WTC11 (cell line): ENCODE results near the gene DUT. TPM values are rescaled to one million over a fixed set of nuclear protein-coding genes. Genes with fewer than 3 reads are reported as not detected.
A peak's percentile ranks its signal among the peaks of the same experiment; 100 is the strongest.
"Not testable (repeated sequence)": the region's sequence is repeated elsewhere in the genome, so short reads cannot be mapped to it uniquely, and the experiment has no call there.

Experiments
- ATAC-seq: fragments of 200-7000 bp; cut with Tn5 transposase; 2 replicates; pipeline ENCODE4 v1.10.0; 2021; ENCODE audit warnings: mild to moderate bottlenecking, moderate library complexity
- CTCF ChIA-PET: fragments of 300-600 bp; sonication (Branson Sonifier 250); formaldehyde crosslinking; loops from one replicate; lab custom pipeline; 2021; ENCODE audit warnings: antibody characterized with exemption; lab: Charles Lee
- POLR2A ChIA-PET: fragments of 350-600 bp; sonication (Branson Sonifier 250); formaldehyde crosslinking; loops from one replicate; lab custom pipeline; 2021; ENCODE audit warnings: antibody characterized with exemption; lab: Charles Lee
- DNase-seq: peaks from one replicate; pipeline ENCODE4 v3.0.0; 2021; ENCODE audit warnings: low spot score
- H3K27ac Mint-ChIP-seq: 2 replicates; pipeline ENCODE4 v1.8.0; 2021; ENCODE audit warnings: mixed read lengths
- H3K27me3 Mint-ChIP-seq: 2 replicates; pipeline ENCODE4 v1.8.0; 2021; ENCODE audit warnings: low read depth, mild to moderate bottlenecking, moderate library complexity, mixed read lengths
- H3K36me3 Mint-ChIP-seq: 2 replicates; pipeline ENCODE4 v1.8.0; 2021; ENCODE audit warnings: mixed read lengths
- H3K4me1 Mint-ChIP-seq: 2 replicates; pipeline ENCODE4 v1.8.0; 2022; ENCODE audit warnings: mixed read lengths
- H3K4me3 Mint-ChIP-seq: 2 replicates; pipeline ENCODE4 v1.8.0; 2021; ENCODE audit warnings: mild to moderate bottlenecking, moderate library complexity, mixed read lengths
- H3K9me3 Mint-ChIP-seq: 2 replicates; pipeline ENCODE4 v1.8.0; 2021; ENCODE audit warnings: mixed read lengths
- ATF3 ChIP-seq: sonication (generic); formaldehyde crosslinking; conservative IDR thresholded peaks from 2 replicates; pipeline ENCODE4 v1.8.1; 2022; ENCODE audit warnings: mild to moderate bottlenecking, missing genetic modification reagents
- CREB1 ChIP-seq: sonication (generic); formaldehyde crosslinking; IDR thresholded peaks from 2 replicates; pipeline ENCODE4 v1.8.0; 2023; ENCODE audit warnings: mild to moderate bottlenecking, missing genetic modification reagents
- E2F1 ChIP-seq: sonication (generic); formaldehyde crosslinking; IDR thresholded peaks from 2 replicates; pipeline ENCODE4 v1.8.0; 2022; ENCODE audit warnings: mild to moderate bottlenecking, missing genetic modification reagents
- EMX1 ChIP-seq: fragments of 250-450 bp; sonication (Bioruptor Pico); IDR thresholded peaks from 2 replicates; pipeline ENCODE4 v1.8.0; 2021; ENCODE audit warnings: mild to moderate bottlenecking
- FOXK1 ChIP-seq: sonication (generic); formaldehyde crosslinking; IDR thresholded peaks from 2 replicates; pipeline ENCODE4 v1.8.0; 2022; ENCODE audit warnings: mild to moderate bottlenecking, moderate library complexity, missing genetic modification reagents
- FOXP1 ChIP-seq: sonication (generic); formaldehyde crosslinking; IDR thresholded peaks from 2 replicates; pipeline ENCODE4 v1.8.0; 2022; ENCODE audit warnings: missing genetic modification reagents, mild to moderate bottlenecking, moderate library complexity, borderline replicate concordance
- HMGA2 ChIP-seq: fragments of 250-450 bp; sonication (Bioruptor Pico); IDR thresholded peaks from 2 replicates; pipeline ENCODE4 v1.4.0; 2021; ENCODE audit warnings: mild to moderate bottlenecking, moderate library complexity
- IRF2 ChIP-seq: sonication (generic); formaldehyde crosslinking; IDR thresholded peaks from 2 replicates; pipeline ENCODE4 v1.8.0; 2022; ENCODE audit warnings: low read depth, missing genetic modification reagents, borderline replicate concordance
- MXD4 ChIP-seq: fragments of 250-450 bp; sonication (Bioruptor Pico); IDR thresholded peaks from 2 replicates; pipeline ENCODE4 v1.8.0; 2021; ENCODE audit warnings: mild to moderate bottlenecking, moderate library complexity, borderline replicate concordance
- NR1H2 ChIP-seq: sonication (generic); formaldehyde crosslinking; IDR thresholded peaks from 2 replicates; pipeline ENCODE4 v1.9.0; 2021; ENCODE audit warnings: mild to moderate bottlenecking, moderate library complexity, missing genetic modification reagents
- OVOL2 ChIP-seq: fragments of 250-450 bp; sonication (Bioruptor Pico); IDR thresholded peaks from 2 replicates; pipeline ENCODE4 v1.9.0; 2021; ENCODE audit warnings: mild to moderate bottlenecking, borderline replicate concordance
- PREB ChIP-seq: sonication (generic); formaldehyde crosslinking; IDR thresholded peaks from 2 replicates; pipeline ENCODE4 v1.8.1; 2022; ENCODE audit warnings: mild to moderate bottlenecking, missing genetic modification reagents, moderate library complexity, borderline replicate concordance
- PRRX2 ChIP-seq: fragments of 250-450 bp; sonication (Bioruptor Pico); IDR thresholded peaks from 2 replicates; pipeline ENCODE4 v1.8.0; 2021; ENCODE audit warnings: mild to moderate bottlenecking
- TEAD4 ChIP-seq: sonication (generic); formaldehyde crosslinking; IDR thresholded peaks from 2 replicates; pipeline ENCODE4 v1.8.0; 2022; ENCODE audit warnings: mild to moderate bottlenecking, missing genetic modification reagents
- TP53 ChIP-seq: sonication (generic); formaldehyde crosslinking; IDR thresholded peaks from 2 replicates; pipeline ENCODE4 v1.8.1; 2023; ENCODE audit warnings: mild to moderate bottlenecking, missing genetic modification reagents
- ZBTB43 ChIP-seq: sonication (generic); formaldehyde crosslinking; IDR thresholded peaks from 2 replicates; pipeline ENCODE4 v1.8.1; 2023; ENCODE audit warnings: mild to moderate bottlenecking, missing genetic modification reagents
- ZNF138 ChIP-seq: sonication (generic); formaldehyde crosslinking; conservative IDR thresholded peaks from 2 replicates; pipeline ENCODE4 v1.8.1; 2022; ENCODE audit warnings: mild to moderate bottlenecking, moderate library complexity, missing genetic modification reagents
- total RNA-seq: library from RNA; stranded (reverse); gene quantifications from 3 replicates; pipeline ENCODE4 v1.2.3, GENCODE V29; 2021
- TF ChIP-seq, protein P1 (sequence below): sonication (generic); formaldehyde crosslinking; IDR thresholded peaks from 2 replicates; pipeline ENCODE4 v1.8.1; 2023; ENCODE audit warnings: mild to moderate bottlenecking, missing genetic modification reagents
- TF ChIP-seq, protein P2 (sequence below): sonication (generic); formaldehyde crosslinking; IDR thresholded peaks from 2 replicates; pipeline ENCODE4 v1.8.1; 2023; ENCODE audit warnings: mild to moderate bottlenecking, missing genetic modification reagents, borderline replicate concordance
- TF ChIP-seq, protein P3 (sequence below): sonication (generic); formaldehyde crosslinking; IDR thresholded peaks from 2 replicates; pipeline ENCODE4 v1.8.1; 2023; ENCODE audit warnings: mild to moderate bottlenecking, missing genetic modification reagents, moderate library complexity

Gene DUT
- total RNA-seq, 1 experiment from 2014 or later, result 204 TPM

DNA sequence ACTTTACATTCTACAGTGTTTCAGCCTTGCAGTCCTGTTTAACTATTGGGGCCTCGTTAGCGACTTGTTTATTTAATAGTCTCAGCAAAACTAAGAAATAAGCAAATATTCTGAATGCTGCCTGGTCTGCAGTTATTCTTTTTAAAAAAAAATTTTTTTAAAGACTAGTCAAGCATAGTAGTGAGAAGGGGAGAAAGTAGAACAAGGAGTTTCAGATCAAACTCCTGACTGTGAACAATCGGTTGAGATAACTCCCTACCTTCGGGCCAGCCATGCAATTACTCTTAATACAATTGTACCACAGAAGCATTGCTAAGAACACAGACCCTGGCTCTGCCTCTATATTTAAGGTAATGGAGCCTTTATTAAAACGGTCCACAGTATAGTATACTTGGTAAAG is 5.8 kb upstream of the DUT start:
- ChIA-PET POLR2A (no interaction called here), CTCF (interaction anchor here (0.7 kb wide), 1 partner anchor 175 kb away, joined by 3 read pairs; no protein-coding TSS in a partner anchor)
- Mint-ChIP-seq H3K27me3 (no peaks in the 10 kb centered on the region), H3K4me1 (peaks cover 14% of the 10 kb centered on the region), H3K27ac (no peak overlapping the region), H3K9me3 (no peaks in the 10 kb centered on the region), H3K36me3 (no peaks in the 10 kb centered on the region), H3K4me3 (no peak overlapping the region)
- DNase-seq (no peak), ATAC-seq (no peak)
- TF ChIP-seq TEAD4 (CRISPR knock-in tag) (no peak), E2F1 (CRISPR knock-in tag) (no peak), ZNF138 (CRISPR knock-in tag) (no peak), ATF3 (CRISPR knock-in tag) (no peak), FOXP1 (CRISPR knock-in tag) (no peak), CREB1 (CRISPR knock-in tag) (no peak)
- TF ChIP-seq, protein P1, sequence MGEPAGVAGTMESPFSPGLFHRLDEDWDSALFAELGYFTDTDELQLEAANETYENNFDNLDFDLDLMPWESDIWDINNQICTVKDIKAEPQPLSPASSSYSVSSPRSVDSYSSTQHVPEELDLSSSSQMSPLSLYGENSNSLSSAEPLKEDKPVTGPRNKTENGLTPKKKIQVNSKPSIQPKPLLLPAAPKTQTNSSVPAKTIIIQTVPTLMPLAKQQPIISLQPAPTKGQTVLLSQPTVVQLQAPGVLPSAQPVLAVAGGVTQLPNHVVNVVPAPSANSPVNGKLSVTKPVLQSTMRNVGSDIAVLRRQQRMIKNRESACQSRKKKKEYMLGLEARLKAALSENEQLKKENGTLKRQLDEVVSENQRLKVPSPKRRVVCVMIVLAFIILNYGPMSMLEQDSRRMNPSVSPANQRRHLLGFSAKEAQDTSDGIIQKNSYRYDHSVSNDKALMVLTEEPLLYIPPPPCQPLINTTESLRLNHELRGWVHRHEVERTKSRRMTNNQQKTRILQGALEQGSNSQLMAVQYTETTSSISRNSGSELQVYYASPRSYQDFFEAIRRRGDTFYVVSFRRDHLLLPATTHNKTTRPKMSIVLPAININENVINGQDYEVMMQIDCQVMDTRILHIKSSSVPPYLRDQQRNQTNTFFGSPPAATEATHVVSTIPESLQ, result no peak
- TF ChIP-seq, protein P2, sequence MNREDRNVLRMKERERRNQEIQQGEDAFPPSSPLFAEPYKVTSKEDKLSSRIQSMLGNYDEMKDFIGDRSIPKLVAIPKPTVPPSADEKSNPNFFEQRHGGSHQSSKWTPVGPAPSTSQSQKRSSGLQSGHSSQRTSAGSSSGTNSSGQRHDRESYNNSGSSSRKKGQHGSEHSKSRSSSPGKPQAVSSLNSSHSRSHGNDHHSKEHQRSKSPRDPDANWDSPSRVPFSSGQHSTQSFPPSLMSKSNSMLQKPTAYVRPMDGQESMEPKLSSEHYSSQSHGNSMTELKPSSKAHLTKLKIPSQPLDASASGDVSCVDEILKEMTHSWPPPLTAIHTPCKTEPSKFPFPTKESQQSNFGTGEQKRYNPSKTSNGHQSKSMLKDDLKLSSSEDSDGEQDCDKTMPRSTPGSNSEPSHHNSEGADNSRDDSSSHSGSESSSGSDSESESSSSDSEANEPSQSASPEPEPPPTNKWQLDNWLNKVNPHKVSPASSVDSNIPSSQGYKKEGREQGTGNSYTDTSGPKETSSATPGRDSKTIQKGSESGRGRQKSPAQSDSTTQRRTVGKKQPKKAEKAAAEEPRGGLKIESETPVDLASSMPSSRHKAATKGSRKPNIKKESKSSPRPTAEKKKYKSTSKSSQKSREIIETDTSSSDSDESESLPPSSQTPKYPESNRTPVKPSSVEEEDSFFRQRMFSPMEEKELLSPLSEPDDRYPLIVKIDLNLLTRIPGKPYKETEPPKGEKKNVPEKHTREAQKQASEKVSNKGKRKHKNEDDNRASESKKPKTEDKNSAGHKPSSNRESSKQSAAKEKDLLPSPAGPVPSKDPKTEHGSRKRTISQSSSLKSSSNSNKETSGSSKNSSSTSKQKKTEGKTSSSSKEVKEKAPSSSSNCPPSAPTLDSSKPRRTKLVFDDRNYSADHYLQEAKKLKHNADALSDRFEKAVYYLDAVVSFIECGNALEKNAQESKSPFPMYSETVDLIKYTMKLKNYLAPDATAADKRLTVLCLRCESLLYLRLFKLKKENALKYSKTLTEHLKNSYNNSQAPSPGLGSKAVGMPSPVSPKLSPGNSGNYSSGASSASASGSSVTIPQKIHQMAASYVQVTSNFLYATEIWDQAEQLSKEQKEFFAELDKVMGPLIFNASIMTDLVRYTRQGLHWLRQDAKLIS (CRISPR knock-in tag), result no peak

GRCh38 chr15:48326180-48326579 is 5.0 kb upstream of the DUT start:
- H3K27ac Mint-ChIP-seq, H3K4me3 Mint-ChIP-seq, H3K9me3 Mint-ChIP-seq, ATAC-seq, DNase-seq, POLR2A ChIA-PET, H3K27me3 Mint-ChIP-seq, H3K36me3 Mint-ChIP-seq: not testable (repeated sequence)
- CTCF ChIA-PET, result interaction anchor here (0.7 kb wide), 1 partner anchor 11 kb away, joined by 4 read pairs; no protein-coding TSS in a partner anchor
- peaks cover 14% of the 10 kb centered on the region for H3K4me1 Mint-ChIP-seq

DNA sequence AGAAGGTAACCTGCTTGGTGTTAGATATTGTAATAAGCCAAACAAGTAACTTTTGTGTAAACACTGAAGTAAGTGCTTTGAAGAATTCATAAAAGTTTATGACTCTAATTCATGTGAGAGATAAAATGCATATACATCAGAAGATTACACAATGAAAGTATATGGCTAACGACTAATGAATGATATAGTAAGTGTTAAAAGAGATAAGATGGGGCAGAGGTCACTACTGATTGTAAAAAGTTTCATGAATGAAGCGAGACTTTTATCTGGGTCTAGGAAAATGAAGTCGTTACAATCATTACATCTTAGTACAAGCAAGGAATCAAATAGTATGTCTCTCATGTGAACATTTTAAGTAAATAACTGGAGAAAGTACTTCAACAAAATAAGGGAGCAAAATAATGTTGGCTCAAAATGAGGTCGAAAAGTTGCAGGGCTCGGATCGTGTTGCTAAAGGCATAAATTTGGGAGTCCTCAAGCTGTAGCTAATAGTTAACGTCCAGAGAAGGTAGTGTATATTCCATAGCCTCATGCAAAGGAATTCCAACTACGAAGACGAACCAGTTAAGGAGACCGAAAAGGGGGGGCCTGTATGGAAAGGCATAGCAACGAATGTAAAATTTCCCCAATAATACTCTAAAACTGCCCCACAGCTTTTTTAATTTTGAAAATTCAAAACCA is 984 bp upstream of the DUT start:
- Mint-ChIP-seq H3K36me3 (peaks cover 7% of the 10 kb centered on the region), H3K4me1 (peaks cover 41% of the 10 kb centered on the region), H3K27me3 (no peaks in the 10 kb centered on the region), H3K9me3 (no peaks in the 10 kb centered on the region), H3K4me3 (peak overlapping the region; percentile 97), H3K27ac (peak overlapping the region; percentile 82)
- DNase-seq (no peak), ATAC-seq (no peak)
- CTCF ChIA-PET, result no interaction called here
- POLR2A ChIA-PET, result no interaction called here
- TF ChIP-seq PREB (no peak), ZBTB43 (CRISPR knock-in tag) (no peak), MXD4 (no peak), TP53 (CRISPR knock-in tag) (no peak), OVOL2 (no peak), PRRX2 (no peak), IRF2 (no peak), NR1H2 (CRISPR knock-in tag) (no peak), EMX1 (CRISPR knock-in tag) (no peak), HMGA2 (CRISPR knock-in tag) (no peak), FOXK1 (no peak)
- TF ChIP-seq, protein P3, sequence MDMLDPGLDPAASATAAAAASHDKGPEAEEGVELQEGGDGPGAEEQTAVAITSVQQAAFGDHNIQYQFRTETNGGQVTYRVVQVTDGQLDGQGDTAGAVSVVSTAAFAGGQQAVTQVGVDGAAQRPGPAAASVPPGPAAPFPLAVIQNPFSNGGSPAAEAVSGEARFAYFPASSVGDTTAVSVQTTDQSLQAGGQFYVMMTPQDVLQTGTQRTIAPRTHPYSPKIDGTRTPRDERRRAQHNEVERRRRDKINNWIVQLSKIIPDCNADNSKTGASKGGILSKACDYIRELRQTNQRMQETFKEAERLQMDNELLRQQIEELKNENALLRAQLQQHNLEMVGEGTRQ (CRISPR knock-in tag), result no peak
